Measurements from ENCODE around the gene TNRC6A. TPM values are rescaled to one million over a fixed set of nuclear protein-coding genes. Genes with fewer than 3 reads are reported as not detected.

The TNRC6A gene
- total and polyA plus RNA-seq, 2 of the 13 experiments (the other 11 are each of a cell fraction or from before 2014, with no cell fraction given): 30.9 to 43.6 TPM

DNA sequence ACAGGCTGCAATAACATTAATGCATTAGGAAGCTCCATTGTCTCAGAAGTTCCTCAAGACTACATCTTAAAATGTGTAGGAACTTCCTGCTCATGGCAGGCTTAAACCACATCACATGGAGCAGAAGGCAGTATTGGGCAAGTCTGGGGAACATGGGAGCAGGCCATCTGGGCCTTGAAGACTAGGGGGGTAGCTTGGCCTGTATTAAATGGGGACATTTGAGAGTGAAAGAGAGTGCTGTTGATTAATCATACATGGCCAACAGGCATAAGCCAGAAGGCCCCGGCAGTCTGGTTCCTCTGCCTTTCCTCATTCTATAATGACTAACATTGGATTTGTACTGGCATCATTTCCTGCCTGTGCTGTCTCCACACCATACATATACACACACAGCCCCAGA lies 91.1 kb downstream of the TNRC6A start (continued):
- TF ChIP-seq, protein P1, sequence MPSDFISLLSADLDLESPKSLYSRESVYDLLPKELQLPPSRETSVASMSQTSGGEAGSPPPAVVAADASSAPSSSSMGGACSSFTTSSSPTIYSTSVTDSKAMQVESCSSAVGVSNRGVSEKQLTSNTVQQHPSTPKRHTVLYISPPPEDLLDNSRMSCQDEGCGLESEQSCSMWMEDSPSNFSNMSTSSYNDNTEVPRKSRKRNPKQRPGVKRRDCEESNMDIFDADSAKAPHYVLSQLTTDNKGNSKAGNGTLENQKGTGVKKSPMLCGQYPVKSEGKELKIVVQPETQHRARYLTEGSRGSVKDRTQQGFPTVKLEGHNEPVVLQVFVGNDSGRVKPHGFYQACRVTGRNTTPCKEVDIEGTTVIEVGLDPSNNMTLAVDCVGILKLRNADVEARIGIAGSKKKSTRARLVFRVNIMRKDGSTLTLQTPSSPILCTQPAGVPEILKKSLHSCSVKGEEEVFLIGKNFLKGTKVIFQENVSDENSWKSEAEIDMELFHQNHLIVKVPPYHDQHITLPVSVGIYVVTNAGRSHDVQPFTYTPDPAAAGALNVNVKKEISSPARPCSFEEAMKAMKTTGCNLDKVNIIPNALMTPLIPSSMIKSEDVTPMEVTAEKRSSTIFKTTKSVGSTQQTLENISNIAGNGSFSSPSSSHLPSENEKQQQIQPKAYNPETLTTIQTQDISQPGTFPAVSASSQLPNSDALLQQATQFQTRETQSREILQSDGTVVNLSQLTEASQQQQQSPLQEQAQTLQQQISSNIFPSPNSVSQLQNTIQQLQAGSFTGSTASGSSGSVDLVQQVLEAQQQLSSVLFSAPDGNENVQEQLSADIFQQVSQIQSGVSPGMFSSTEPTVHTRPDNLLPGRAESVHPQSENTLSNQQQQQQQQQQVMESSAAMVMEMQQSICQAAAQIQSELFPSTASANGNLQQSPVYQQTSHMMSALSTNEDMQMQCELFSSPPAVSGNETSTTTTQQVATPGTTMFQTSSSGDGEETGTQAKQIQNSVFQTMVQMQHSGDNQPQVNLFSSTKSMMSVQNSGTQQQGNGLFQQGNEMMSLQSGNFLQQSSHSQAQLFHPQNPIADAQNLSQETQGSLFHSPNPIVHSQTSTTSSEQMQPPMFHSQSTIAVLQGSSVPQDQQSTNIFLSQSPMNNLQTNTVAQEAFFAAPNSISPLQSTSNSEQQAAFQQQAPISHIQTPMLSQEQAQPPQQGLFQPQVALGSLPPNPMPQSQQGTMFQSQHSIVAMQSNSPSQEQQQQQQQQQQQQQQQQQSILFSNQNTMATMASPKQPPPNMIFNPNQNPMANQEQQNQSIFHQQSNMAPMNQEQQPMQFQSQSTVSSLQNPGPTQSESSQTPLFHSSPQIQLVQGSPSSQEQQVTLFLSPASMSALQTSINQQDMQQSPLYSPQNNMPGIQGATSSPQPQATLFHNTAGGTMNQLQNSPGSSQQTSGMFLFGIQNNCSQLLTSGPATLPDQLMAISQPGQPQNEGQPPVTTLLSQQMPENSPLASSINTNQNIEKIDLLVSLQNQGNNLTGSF (CRISPR knock-in tag; IDR thresholded peaks at IDR 0.05): no peak
- TF ChIP-seq, protein P2, sequence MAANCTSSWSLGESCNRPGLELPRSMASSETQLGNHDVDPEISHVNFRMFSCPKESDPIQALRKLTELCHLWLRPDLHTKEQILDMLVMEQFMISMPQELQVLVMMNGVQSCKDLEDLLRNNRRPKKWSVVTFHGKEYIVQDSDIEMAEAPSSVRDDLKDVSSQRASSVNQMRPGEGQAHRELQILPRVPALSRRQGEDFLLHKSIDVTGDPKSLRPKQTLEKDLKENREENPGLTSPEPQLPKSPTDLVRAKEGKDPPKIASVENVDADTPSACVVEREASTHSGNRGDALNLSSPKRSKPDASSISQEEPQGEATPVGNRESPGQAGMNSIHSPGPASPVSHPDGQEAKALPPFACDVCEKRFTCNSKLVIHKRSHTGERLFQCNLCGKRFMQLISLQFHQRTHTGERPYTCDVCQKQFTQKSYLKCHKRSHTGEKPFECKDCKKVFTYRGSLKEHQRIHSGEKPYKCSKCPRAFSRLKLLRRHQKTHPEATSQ (CRISPR knock-in tag; IDR thresholded peaks at IDR 0.05; ENCODE audit: borderline replicate concordance): no peak
- TF ChIP-seq, protein P3, sequence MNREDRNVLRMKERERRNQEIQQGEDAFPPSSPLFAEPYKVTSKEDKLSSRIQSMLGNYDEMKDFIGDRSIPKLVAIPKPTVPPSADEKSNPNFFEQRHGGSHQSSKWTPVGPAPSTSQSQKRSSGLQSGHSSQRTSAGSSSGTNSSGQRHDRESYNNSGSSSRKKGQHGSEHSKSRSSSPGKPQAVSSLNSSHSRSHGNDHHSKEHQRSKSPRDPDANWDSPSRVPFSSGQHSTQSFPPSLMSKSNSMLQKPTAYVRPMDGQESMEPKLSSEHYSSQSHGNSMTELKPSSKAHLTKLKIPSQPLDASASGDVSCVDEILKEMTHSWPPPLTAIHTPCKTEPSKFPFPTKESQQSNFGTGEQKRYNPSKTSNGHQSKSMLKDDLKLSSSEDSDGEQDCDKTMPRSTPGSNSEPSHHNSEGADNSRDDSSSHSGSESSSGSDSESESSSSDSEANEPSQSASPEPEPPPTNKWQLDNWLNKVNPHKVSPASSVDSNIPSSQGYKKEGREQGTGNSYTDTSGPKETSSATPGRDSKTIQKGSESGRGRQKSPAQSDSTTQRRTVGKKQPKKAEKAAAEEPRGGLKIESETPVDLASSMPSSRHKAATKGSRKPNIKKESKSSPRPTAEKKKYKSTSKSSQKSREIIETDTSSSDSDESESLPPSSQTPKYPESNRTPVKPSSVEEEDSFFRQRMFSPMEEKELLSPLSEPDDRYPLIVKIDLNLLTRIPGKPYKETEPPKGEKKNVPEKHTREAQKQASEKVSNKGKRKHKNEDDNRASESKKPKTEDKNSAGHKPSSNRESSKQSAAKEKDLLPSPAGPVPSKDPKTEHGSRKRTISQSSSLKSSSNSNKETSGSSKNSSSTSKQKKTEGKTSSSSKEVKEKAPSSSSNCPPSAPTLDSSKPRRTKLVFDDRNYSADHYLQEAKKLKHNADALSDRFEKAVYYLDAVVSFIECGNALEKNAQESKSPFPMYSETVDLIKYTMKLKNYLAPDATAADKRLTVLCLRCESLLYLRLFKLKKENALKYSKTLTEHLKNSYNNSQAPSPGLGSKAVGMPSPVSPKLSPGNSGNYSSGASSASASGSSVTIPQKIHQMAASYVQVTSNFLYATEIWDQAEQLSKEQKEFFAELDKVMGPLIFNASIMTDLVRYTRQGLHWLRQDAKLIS (CRISPR knock-in tag; IDR thresholded peaks at IDR 0.05): no peak
- TF ChIP-seq SOX5 (CRISPR knock-in tag; IDR thresholded peaks at IDR 0.05; ENCODE audit: borderline replicate concordance): no peak
- TF ChIP-seq HCFC1 (IDR thresholded peaks at IDR 0.05; ENCODE audit: low read depth, low read length): no peak
- TF ChIP-seq KDM1A (CRISPR knock-in tag; IDR thresholded peaks at IDR 0.05): no peak
